Lung (tissue), 12 donors: ENCODE results near the gene ANKMY2. TPM values are rescaled to one million over a fixed set of nuclear protein-coding genes. Genes with fewer than 3 reads are reported as not detected.
"Not testable (repeated sequence)": the region's sequence is repeated elsewhere in the genome, so short reads cannot be mapped to it uniquely, and the experiment has no call there.

Experiments used
- ATAC-seq: fragments of 200-7000 bp; cut with Tn5 transposase; one replicate; pipeline ENCODE4 v1.9.1; 2020; ENCODE audit warnings: moderate number of reproducible peaks; ENCODE audit not compliant: insufficient read depth, low FRiP score
- DNase-seq, 3 donors: peaks; one replicate each; pipeline ENCODE4 v3.0.0-alpha.2; 2013 to 2017
- H3K27ac ChIP-seq, 2 donors: one replicate each; pipeline ENCODE4 v1.5.1; 2013; ENCODE audit warnings: mild to moderate bottlenecking in 2 of 2, moderate library complexity in 2 of 2, control low read depth in 1 of 2, inconsistent platforms in 1 of 2, low read depth in 1 of 2, low read length in 1 of 2
- H3K27me3 ChIP-seq, 3 donors: one replicate each; pipeline ENCODE4 v1.5.1; 2013; ENCODE audit warnings: low read length in 2 of 3; ENCODE audit not compliant: control insufficient read depth in 3 of 3, insufficient read depth in 3 of 3
- H3K36me3 ChIP-seq, 4 donors: one replicate each; pipeline ENCODE4 v1.5.1; 2013; ENCODE audit warnings: low read length in 4 of 4, mild to moderate bottlenecking in 1 of 4, moderate library complexity in 1 of 4; ENCODE audit not compliant: control insufficient read depth in 4 of 4, insufficient read depth in 4 of 4
- H3K4me1 ChIP-seq, 5 donors: one replicate each; pipeline ENCODE4 v1.5.1; 2013; ENCODE audit warnings: low read length in 5 of 5, mild to moderate bottlenecking in 2 of 5, moderate library complexity in 1 of 5; ENCODE audit not compliant: control insufficient read depth in 5 of 5, insufficient read depth in 5 of 5
- H3K4me3 ChIP-seq: one replicate; pipeline ENCODE4 v1.5.1; 2013; ENCODE audit warnings: mild to moderate bottlenecking, control low read depth, moderate library complexity
- H3K9ac ChIP-seq, 2 donors: one replicate each; pipeline ENCODE4 v1.5.1; 2013; ENCODE audit warnings: low read length in 2 of 2, control low read depth in 1 of 2; ENCODE audit not compliant: insufficient read depth in 1 of 2
- H3K9me3 ChIP-seq, 4 donors: one replicate each; pipeline ENCODE4 v1.5.1; 2013; ENCODE audit warnings: low read length in 3 of 4, mild to moderate bottlenecking in 1 of 4, moderate library complexity in 1 of 4; ENCODE audit not compliant: control insufficient read depth in 4 of 4, insufficient read depth in 3 of 4
- CTCF ChIP-seq: IDR thresholded peaks from 2 replicates; pipeline ENCODE4 v1.5.1; 2012; ENCODE audit warnings: mild to moderate bottlenecking; ENCODE audit errors: control extremely low read depth, extremely low read depth
- WGBS, 2 donors: extraction: QIAGEN DNeasy Blood & Tissue Kit; methylation state at CpG; one replicate each; pipeline ENCODE4 v1.1.7; 2013; 5-methylcytosine and 5-hydroxymethylcytosine counted together
- polyA plus RNA-seq, 2 donors: library from polyadenylated mRNA; stranded (reverse); fragments of 200-250 nt; gene quantifications; one replicate each; pipeline ENCODE4 v1.2.1, GENCODE V29; 2013
- total RNA-seq, 2 donors: library from RNA; depleted of rRNA in 1 of 2; stranded (reverse); fragments of >200 nt in 1 of 2; gene quantifications; one replicate each; pipeline ENCODE4 v1.2.1, GENCODE V29; 2014 to 2021
- donor health status: control.
- donor health status: control.
- donor health status: Bipolar disorder and iron deficiency.
- donor health status: healthy.
- donor health status: DM: yes; HTN: yes; CAD: no.

The ANKMY2 gene
- total and polyA plus RNA-seq, 4 donors, result 4.9 to 26.2 (median 9.7) TPM

- H3K9me3 ChIP-seq, result no peaks in the 10 kb centered on the region
- H3K36me3 ChIP-seq, result peaks cover 2 to 23% (median 9%) of the 10 kb centered on the region in 4 donors
- WGBS, 2 donors, result 89 to 92% methylated on average over 4 of the region's 4 CpGs
- no peak for TF ChIP-seq CTCF
- ATAC-seq (no peak), DNase-seq (no peak)
- no peak overlapping the region for H3K27ac ChIP-seq
- H3K27me3 ChIP-seq, result no peaks in the 10 kb centered on the region
- peaks cover 0 to 4% (median 0%) of the 10 kb centered on the region in 5 donors for H3K4me1 ChIP-seq
- no peak overlapping the region for H3K4me3 ChIP-seq
- H3K9ac ChIP-seq, result no peak overlapping the region
Observed at GRCh38 chr7:16691241-16691640, 45.7 kb upstream of the ANKMY2 start.

- peaks cover 2 to 25% (median 6%) of the 10 kb centered on the region in 4 donors for H3K36me3 ChIP-seq
- H3K9ac ChIP-seq, result no peak overlapping the region
- ATAC-seq, result no peak
- TF ChIP-seq CTCF, result no peak
- H3K4me1 ChIP-seq, result peaks cover 0 to 21% (median 0%) of the 10 kb centered on the region in 5 donors
- H3K27me3 ChIP-seq, result no peaks in the 10 kb centered on the region
- H3K27ac ChIP-seq, result no peak overlapping the region
- no peaks in the 10 kb centered on the region for H3K9me3 ChIP-seq
- 95 to 99% methylated on average over 2 of the region's 2 CpGs for WGBS, 2 donors
- no peak for DNase-seq
- no peak overlapping the region for H3K4me3 ChIP-seq
Observed at GRCh38 chr7:16688249-16688648, 42.7 kb upstream of the ANKMY2 start.

- no peak for TF ChIP-seq CTCF
- 79 to 81% methylated on average over 2 of the region's 2 CpGs for WGBS, 2 donors
- H3K9me3 ChIP-seq, result no peaks in the 10 kb centered on the region
- ATAC-seq (no peak), DNase-seq (peak; percentile 78 to 97 (median 96))
- peaks cover 3 to 21% (median 15%) of the 10 kb centered on the region in 4 donors for H3K36me3 ChIP-seq
- no peak overlapping the region for H3K9ac ChIP-seq
- no peaks in the 10 kb centered on the region for H3K27me3 ChIP-seq
- H3K4me1 ChIP-seq, result peaks cover 0 to 21% (median 0%) of the 10 kb centered on the region in 5 donors
- H3K27ac ChIP-seq, result no peak overlapping the region
- H3K4me3 ChIP-seq, result no peak overlapping the region
Observed at GRCh38 chr7:16685535-16685934, 40.0 kb upstream of the ANKMY2 start.

GRCh38 chr7:16684935-16685334, 39.4 kb upstream of the ANKMY2 start:
- H3K9me3 ChIP-seq, result no peaks in the 10 kb centered on the region
- no peak for TF ChIP-seq CTCF
- no peak overlapping the region for H3K27ac ChIP-seq
- peaks cover 0 to 21% (median 0%) of the 10 kb centered on the region in 5 donors for H3K4me1 ChIP-seq
- no peaks in the 10 kb centered on the region for H3K27me3 ChIP-seq
- 50 to 56% methylated on average over 2 of the region's 2 CpGs for WGBS, 2 donors
- H3K4me3 ChIP-seq, result no peak overlapping the region
- ATAC-seq (no peak), DNase-seq (peak in 2 of 3 donors; percentile 18 to 45)
- no peak overlapping the region for H3K9ac ChIP-seq
- peaks cover 2 to 26% (median 19%) of the 10 kb centered on the region in 4 donors for H3K36me3 ChIP-seq

GRCh38 chr7:16678645-16679566, 33.4 kb upstream of the ANKMY2 start:
- not testable (repeated sequence) for H3K9ac ChIP-seq, H3K9me3 ChIP-seq, H3K27me3 ChIP-seq, H3K4me3 ChIP-seq, ATAC-seq, H3K27ac ChIP-seq, H3K4me1 ChIP-seq, DNase-seq
- WGBS, 2 donors, result 95% methylated on average over 14 of the region's 14 CpGs
- H3K36me3 ChIP-seq, result peaks cover 4 to 30% (median 26%) of the 10 kb centered on the region in 4 donors
